SHP77 treated with DMSO at 0.1 percent for 48 hours (cell line): Measurements from ENCODE around the gene SPPL3.
"Not testable (repeated sequence)": the region's sequence is repeated elsewhere in the genome, so short reads cannot be mapped to it uniquely, and the experiment has no call there.

Source experiments
- DNase-seq: peaks from one replicate; lab custom pipeline; 2025; lab: John Stamatoyannopoulos, UW

The SPPL3 gene

DNA sequence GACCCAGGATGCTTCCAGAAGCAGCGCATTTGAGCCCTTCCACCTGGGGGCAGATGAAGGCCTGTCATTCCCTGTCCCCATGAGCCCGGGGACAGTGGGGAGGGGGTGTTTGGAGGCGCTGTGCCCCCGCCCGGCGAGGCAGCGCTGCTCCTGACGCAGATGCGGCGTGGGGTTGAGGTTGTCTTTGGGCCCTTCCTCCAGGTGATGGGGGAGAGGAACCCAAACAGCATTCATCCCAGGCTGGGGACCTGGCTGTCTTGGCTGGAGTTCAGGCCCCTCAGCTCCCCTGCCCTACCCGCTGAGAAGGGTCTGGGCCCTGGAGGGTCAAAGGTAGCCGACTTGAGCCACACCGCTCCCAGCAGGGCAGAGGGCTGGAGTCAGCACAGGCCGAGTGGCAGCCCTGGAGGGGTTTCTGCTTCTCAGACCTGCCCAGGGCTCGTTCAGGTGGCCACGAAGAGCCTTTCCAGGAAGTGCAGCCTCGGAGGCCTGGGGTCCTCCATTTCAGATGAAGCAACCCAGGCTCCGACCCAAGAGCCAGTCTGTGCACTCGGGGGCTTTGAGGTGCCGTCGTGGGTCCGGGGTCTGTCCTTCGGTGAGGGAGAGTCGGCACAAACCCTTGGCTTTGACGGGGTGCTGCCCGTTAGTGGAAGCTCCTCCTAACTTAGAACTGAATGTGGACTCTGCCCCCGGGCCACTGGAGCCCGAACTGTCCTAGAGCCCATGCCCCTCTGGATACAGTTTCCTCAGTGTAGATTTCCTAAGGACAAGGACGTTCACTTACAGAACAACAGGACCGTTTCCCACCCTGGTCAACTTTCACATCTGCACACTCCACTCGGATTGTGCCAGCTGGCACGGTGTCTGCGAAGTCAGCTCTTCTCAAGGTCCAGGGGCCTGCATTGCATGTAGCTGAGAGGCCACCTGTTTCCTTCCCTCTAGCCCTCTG is 162.4 kb downstream of the SPPL3 start:
- DNase-seq, result no peak

DNA sequence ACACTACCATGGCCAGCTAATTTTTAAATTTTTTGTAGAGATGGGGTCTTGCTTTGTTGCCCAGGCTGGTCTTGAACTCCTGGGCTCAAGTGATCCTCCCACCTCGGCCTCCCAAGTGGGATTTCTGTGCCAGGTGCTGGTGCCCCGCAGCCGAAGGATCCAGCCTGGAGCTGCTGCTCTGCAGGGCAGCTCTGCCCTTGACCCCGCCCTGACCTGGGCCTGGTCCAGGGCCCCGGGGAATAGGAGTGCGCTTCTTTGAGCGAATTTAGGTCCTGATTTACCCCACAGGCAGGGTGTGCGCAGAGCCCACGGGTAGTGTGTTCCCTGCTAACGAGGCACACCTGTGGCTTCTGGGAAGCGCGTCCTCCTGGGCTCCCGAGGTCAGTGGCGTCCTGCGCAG is 163.3 kb downstream of the SPPL3 start:
- no peak for DNase-seq

DNA sequence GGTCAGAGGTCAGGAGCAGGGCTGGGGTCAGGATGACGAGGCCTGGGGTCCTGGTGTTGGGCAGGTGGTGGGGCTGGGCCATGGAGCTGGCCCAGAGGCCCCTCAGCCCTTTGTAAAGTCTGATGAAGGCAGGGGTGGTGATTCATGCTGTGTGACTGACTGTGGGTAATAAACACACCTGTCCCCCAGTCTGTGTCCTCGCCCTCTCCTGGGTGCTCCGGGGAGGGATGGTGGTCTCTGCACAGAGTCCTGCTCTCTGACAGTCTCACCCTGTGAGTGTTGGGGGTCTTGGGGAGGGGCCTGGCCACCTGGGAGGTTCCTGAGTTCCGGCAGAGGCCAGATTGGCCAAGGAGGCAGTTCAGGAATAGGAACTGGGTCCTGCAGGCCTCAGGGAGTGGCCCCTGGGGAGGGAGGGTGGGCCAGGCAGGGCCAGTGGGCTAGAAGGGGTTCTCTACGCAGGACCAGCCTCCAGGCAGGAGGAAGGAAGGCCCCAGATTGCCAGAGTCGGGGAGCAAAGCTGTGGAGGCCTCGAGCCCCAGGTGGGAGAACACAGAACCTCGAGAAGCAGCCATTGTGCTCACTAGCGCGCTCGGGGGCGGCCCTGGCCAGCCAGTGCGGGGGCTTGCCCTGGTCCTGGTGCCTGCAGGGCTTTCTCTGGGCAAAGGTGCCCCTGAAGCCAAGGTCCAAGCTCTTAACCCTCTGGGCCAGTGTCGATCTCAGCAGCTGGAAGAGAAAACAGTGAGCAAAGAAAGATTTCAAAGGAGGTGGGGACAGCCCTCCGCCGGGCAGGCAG is 164.1 kb downstream of the SPPL3 start:
- no peak for DNase-seq

DNA sequence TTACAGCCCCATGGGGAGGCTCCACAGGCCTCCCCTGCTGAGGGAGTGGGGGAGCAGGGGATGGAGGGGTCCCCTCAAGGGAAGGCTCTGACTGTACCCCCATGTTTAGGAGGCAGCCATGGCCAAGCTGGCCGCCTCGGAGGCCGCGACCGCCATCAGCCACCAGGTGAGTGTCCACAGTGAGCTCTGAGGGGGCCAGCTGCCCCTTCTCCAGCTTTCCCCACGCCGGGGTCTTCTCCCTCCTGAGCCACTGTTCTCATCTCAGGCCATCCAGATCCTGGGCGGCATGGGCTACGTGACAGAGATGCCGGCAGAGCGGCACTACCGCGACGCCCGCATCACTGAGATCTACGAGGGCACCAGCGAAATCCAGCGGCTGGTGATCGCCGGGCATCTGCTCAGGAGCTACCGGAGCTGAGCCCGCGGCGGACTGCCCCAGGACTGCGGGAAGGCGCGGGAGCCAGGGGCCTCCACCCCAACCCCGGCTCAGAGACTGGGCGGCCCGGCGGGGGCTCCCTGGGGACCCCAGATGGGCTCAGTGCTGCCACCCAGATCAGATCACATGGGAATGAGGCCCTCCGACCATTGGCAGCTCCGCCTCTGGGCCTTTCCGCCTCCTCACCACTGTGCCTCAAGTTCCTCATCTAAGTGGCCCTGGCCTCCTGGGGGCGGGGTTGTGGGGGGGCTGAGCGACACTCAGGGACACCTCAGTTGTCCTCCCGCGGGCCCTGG is 165.0 kb downstream of the SPPL3 start:
- no peak for DNase-seq

DNA sequence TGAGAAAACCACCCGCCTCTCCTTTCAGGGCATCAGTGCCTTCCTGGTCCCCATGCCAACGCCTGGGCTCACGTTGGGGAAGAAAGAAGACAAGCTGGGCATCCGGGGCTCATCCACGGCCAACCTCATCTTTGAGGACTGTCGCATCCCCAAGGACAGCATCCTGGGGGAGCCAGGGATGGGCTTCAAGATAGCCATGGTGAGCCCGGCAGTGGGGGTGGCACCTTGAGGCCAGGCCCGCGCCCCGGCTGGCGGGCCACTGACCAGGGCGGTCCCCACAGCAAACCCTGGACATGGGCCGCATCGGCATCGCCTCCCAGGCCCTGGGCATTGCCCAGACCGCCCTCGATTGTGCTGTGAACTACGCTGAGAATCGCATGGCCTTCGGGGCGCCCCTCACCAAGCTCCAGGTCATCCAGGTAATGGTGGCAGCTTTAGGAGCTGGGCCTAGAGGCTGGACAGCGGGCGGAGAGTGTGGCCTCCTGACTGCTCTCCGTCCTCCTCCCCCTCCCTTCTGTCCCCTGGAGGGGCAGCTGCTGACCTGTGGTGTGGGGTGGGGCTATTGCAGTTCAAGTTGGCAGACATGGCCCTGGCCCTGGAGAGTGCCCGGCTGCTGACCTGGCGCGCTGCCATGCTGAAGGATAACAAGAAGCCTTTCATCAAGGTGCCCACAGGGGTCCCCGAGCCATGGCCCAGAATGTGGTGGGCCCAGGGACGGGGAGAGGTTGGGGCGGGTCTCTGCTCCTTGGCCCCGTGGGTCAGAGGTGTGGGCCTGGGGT is 165.7 kb downstream of the SPPL3 start:
- DNase-seq, result no peak

DNA sequence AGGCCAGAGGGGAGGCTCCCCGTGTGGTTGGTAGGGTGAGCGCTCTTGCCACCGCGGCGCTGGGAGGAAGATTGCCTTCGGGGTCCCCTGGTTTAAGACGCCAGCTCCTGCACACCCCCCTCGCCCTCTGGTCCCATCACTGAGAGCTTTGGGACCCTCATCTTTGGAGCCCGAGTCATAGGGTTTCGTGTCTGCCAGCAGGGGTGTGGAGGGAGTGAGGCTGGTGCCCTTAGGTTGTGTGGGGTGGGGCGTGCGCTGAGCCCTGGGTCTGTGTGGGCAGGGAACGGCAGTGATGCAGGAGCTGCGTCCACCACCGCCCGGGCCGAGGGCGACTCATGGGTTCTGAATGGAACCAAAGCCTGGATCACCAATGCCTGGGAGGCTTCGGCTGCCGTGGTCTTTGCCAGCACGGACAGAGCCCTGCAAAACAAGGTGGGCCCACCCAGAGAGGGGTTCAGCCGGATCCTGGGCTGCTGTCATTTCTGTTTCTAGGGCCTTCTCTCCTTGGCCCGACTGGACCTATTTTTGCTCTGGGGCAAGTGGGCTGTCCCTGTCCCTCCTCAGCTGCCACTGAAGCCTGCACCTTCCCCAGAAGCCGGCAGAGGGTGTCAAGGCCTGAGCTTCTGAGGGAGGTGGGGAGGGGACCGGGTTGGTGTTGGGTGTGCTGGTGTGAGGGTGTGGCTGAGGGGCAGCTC is 166.5 kb downstream of the SPPL3 start:
- no peak for DNase-seq

DNA sequence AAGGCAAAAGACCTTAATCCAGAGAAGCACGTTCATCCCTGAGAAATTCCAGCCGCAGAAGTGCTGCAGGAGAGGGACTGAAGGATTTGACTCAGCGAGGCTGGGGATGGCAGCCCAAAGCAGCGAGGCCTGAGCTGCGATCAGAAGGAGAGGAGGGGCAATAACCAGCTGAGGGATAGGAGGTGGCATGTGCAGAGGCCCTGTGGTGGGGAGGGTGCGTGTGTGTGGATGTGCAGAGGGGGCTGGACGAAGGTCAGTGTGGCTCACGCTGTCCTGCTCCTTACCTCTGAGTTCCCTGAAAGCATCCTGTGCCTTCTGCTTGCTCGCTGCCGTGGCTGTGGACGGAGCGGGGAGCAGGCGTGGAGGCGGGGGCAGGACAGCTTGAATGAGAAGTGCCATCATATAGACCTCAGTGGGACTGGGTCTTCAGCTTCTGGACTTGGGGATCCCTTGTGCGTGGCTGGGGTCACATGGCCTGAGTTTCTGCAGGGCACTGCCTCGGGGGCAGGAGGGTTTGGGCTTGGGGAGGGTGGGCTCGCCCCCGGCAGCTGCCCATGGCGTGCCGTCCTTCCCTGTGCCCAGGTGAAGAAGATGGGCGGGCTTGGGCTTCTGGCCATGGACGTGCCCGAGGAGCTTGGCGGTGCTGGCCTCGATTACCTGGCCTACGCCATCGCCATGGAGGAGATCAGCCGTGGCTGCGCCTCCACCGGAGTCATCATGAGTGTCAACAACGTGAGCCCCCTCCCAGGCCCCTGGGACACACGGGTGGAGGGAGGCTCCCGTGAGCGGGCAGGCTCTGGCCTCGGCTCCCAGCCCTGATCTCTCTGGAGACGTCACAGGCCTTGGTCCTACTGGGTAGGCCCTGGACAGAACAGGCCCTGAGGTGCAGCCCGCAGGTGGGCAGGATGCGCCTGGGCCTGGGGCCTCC is 167.5 kb downstream of the SPPL3 start:
- DNase-seq, result no peak

DNA sequence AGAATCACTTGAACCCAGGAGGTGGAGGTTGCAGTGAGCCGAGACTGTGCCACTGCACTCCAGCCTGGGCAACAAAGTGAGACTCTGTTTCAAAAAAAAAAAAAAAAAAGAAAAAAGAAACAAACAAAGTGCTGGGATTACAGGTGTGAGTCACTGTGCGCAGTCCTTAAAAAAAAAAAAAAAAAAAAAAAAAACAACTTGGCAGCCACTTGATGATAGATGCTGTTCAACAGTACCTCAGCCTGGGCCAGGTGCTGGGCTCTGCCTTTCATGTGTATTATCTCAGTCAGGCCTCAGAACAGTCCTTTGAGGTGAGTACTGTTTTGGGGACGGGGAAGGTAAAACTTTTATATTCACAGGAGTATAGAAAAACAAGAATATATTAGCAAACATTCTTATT is 169.0 kb downstream of the SPPL3 start:
- DNase-seq, result no peak

DNA sequence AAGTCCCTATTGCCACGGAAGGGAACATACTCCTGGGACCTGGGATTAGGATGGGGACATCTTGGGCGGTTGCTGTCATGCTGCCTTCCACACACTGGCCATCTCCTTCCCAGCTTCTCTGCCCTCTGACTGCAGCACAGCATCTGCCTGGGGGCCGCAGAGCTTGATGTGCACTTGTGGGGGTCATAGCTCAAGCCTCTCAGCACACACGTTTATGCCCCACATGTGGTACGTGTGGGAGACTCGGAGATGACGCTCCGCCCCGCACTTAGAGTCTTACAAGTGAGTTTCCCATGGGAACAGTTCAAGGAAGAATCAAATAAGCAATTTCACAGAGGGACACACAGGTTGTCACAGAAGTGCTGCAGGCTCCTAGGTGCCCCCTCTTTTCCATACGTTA is 169.9 kb downstream of the SPPL3 start:
- DNase-seq, result no peak

DNA sequence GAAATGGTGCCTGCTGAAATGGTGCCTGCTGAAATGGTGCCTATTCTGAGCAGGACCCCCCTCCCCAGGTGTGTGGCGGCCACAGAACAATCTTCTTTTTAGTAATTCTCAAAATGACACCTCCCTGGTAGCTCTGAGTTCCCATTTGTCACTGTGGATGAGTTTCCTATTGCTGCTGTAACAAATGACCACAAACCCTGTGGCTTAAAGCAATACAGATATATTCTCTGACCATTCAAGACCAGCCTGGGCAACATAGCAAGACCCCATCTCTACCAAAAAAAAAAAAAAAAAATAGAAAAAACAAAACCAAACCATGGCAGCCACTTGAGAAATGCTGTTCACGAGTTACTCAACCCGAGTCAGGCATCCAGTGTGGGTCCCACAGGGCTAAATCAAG is 170.6 kb downstream of the SPPL3 start:
- DNase-seq, result no peak

DNA sequence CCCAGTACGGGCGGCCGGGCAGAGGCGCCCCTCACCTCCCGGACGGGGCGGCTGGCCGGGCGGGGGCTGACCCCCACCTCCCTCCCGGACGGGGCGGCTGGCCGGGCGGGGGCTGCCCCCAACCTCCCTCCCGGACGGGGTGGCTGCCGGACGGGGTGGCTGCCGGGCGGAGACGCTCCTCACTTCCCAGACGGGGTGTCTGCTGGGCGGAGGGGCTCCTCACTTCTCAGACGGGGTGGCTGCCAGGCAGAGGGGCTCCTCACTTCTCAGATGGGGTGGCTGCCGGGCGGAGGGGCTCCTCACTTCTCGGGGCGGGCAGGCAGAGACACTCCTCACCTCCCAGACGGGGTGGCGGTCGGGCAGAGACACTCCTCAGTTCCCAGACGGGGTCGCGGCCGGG is 172.0 kb downstream of the SPPL3 start:
- DNase-seq, result not testable (repeated sequence)

DNA sequence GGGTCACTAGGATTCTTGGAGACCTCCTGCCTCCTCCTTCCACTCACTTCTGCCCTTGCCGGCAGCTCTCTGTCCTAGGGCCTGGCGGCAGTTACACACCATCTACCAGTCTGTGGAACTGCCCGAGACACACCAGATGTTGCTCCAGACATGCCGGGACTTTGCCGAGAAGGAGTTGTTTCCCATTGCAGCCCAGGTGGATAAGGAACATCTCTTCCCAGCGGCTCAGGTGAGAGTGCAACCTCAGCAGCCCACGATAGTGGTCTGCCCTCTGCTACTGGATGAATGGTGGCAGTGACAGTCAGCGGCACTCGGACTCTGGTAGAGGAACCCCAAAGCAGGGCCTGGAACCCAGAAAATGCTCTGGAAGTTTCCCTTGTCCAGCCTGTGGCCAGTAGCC is 177.2 kb downstream of the SPPL3 start:
- no peak for DNase-seq

DNA sequence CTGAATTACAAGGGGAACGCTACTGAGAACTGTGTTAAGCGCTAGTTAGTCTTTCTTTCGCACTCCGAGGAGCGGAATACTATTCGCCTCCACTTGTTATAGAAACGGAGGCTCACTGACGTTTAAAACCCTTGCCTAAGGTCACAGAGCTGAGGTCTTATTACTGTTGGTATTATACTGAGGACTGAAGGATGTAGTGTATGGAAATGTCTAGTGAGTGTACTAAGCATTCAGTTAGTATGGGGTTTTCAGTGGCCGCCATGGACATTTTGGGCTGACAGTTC is 177.7 kb downstream of the SPPL3 start:
- no peak for DNase-seq

DNA sequence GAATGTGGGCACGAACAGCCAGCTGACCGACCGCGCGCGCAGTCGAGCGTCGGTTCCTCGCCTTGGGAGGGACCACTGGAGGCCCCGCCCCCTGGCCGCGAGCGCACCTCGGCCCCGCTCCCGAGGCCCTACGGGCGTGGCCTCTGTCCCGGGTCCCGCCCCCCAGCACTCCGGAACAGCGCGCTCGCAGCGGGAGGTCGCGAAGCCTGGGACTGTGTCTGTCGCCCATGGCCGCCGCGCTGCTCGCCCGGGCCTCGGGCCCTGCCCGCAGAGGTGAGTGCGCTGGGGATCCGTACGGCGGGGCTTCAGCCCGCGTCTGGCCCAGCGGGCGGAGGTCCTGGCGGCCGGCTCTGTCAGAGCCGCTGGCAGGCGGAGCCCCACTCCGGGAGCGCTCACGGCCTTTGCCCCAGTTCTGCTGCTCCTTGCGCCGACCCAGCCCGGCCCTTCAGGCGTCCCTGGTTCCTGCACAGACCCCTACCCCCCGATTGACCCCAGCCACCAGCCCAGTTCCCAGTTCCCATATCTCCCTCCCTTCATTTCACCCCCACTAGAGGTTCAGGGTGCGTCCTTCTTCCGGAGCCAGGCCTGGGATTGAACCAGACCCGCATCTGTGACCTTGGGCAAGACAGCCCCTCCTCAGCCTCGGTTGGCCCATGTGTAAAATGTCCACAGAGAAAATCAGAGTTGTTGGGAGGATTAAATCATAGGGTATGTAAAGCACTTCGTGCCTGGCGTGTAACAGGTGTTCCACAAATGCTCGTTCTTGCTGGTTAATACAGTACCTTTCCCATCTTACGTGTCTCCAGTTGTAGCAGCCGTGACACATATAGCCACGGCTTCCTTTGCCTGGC is 178.3 kb downstream of the SPPL3 start, which contains the start of gene ACADS:
TSS of gene ACADS (plus strand) at position 168 of the 851 bp plus-strand sequence. CDS start at position 228, 60 bp downstream.
- peak; percentile 64 for DNase-seq

DNA sequence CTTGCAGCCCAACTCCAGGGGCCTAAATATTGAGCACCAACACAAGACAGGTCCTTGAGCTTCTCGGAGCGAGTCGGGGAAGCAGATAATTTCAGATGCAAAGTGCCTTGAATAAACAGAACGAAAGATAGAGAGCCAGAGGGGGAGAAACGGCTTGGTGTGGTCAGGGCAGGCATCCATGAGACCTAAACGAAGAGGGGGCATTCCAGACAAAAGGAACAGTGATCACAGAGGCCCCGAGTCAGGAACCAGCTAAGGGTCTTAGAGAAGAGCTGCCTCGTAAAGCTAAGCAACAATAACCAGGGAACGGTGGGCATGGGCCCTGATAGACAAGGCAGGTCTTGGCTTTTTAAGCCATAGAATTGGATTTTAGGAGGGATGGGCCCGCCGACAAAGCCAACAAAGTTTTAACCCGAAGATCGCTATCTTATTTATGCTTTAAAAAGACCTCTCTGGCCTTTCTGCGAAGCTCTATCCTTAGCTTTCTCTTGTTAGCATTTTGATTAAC is 179.0 kb downstream of the SPPL3 start:
- DNase-seq, result no peak

DNA sequence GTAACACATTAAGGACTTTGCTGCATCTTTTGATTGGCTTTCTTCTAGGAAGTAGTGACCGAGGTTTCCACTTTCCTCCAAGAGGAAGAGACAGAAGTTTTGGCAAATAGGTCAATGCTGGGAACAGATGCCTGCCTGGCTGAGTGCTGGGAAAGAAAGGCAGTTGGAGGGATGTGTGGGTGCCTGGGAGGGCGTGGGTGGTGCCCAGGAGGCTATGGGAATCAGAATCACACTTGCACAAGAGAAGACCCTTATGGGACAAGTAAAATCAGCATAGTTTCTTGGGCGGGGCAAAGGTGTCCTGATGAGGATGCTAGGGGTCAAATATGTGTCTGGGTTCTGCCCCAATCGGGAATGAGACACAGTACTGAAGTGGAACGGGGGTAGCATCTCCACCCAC is 179.4 kb downstream of the SPPL3 start:
- no peak for DNase-seq

DNA sequence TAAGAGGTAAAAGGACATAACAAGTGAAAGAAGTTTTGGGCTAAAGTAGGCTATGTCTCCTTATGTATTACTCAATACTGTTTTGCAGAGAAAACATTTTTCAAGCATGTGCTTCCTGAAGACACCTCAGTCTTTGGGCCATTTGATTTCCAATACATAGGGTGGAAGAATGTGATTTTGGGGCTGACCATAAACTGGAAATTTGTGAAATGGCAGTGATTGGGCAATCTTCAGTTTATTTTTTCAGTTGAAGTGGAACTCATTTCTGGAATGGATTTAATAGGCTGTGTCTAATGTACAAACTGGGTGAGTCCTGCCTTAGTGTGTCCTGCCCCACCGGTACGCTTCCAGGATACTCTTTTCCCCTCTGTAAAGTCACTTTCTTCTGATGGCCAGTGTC is 181.4 kb downstream of the SPPL3 start:
- DNase-seq, result no peak

DNA sequence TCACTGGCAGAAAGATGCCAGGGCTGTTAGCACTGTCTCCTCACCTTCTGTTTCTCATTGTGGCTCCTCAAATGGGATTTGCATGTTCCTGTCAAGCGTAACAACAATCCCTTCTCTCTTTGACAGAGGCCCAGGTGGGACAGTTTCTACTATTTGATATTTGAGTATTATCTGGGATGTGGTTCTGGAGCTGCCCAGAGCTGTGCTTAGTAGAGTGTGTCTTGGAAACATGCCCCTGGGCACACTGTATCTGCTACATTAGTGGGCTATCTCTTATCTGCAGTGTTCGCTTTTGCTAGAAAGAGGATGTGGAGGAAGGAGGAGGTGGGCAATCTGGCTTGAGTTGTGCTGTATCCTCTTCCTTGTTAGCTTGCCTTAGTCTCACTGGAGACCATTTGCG is 182.3 kb downstream of the SPPL3 start:
- DNase-seq, result no peak
